GM12872 (cell line): ENCODE measurements around the gene ADISSP.

Source experiments
- TF ChIP-seq, protein P1 (sequence below): IDR thresholded peaks from 3 replicates; pipeline ENCODE4 v1.5.1; 2011; ENCODE audit warnings: low read depth, mild to moderate bottlenecking, low read length, moderate library complexity; ENCODE audit not compliant: insufficient read depth

ADISSP gene

DNA sequence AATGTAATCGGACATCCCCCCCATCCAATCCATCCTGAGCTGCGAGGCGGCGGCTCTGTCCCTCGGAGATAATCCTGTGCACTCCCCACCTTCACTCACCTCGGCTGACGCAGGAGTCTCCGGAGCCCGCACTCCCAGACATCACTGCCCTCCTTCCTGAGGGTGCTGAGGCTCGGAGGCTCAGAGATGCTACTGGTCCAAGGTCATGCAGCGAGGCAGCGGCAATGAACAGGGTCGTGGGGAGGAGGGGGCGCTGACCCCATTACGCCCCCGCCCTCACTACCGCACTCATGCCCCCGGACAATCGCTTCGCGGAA, 485 bp downstream of the ADISSP start:
- TF ChIP-seq, protein P1, sequence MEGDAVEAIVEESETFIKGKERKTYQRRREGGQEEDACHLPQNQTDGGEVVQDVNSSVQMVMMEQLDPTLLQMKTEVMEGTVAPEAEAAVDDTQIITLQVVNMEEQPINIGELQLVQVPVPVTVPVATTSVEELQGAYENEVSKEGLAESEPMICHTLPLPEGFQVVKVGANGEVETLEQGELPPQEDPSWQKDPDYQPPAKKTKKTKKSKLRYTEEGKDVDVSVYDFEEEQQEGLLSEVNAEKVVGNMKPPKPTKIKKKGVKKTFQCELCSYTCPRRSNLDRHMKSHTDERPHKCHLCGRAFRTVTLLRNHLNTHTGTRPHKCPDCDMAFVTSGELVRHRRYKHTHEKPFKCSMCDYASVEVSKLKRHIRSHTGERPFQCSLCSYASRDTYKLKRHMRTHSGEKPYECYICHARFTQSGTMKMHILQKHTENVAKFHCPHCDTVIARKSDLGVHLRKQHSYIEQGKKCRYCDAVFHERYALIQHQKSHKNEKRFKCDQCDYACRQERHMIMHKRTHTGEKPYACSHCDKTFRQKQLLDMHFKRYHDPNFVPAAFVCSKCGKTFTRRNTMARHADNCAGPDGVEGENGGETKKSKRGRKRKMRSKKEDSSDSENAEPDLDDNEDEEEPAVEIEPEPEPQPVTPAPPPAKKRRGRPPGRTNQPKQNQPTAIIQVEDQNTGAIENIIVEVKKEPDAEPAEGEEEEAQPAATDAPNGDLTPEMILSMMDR, result no peak

DNA sequence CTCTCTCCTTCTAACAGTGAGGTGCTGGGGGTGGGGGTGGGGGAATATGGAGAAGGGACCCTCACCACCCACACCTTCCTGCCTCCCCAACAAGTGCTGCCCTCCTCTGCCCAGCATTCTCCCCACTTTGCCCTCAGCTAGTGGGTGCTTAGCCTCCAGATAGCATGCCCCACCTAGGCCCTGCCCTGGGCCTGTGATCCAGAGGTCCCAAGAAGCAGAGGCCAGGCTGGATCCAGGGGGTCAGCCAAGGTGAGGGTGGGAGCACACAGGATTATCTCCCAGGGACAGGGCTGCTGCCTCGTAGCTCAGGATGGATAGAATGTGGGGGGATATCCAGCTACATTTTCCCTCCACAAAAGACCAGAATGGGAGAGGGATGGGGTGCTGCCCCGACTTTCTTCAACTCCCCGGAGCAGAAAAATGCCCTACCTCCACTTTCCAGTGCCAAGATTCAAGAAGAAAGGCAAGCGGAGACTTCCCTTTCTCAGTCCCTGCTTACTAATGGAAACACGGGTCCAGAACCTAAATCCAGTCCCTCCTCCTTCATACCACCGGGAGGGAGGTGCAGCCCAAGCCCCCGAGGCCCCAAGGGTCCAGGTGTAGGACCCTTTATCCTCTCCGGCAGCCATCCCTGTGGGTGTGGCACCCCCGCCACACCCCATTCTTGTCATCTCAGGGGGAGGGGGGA, 987 bp downstream of the ADISSP start:
- TF ChIP-seq, protein P1, result no peak

DNA sequence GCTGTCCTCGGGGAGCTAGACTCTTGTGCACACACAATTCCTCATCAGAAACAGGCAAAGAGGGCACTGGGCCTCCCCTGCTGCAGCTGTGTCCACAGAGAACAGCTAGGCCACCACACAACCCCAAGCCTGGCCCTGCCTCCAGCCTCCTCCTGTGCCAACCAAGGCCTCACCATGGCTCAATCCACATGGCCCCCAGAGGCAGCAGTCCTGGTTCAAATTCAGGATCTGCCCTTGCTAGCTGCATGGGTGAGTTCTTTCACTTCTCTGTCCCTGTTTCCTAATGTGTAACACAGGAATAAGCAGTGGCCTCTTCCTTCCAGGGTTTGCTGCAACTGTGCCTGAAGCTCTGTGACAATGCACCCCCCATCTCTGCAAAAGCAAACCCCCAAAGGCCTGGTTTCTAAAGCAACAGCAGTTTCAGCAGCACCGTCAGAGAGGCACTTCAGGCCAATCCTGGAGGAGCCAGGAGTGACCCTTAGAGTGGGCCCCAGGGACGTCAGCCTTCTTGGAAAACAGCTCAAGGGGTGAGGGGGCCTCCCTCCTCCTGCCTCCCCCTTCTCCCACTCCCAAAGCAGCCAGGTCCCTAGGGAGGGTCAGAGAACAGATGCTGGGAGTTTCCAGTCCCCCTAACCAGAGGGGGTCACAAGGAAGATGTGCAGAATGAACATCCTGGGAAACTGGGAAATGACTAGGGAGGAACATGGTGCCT, 2.2 kb downstream of the ADISSP start:
- TF ChIP-seq, protein P1, result no peak

DNA sequence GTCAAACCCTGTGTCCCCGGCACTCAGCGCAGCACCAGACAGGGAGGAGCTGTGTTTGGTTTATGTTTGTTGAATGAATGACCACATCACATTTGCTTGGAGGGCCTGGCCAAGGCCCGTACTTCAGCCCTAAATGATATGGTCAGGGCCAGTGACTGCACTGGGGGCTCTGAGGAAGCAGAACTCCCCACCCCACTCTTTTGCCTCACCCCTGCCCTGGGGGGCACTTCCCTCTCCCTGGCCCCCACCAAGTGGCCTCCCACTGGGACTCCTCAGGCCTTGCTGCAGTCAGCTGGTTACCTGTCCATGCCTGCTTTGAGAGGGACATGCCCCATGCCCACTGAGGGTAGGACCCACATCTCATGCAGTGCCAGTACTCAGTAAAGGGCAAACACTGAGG, 2.9 kb downstream of the ADISSP start:
- TF ChIP-seq, protein P1, result no peak

DNA sequence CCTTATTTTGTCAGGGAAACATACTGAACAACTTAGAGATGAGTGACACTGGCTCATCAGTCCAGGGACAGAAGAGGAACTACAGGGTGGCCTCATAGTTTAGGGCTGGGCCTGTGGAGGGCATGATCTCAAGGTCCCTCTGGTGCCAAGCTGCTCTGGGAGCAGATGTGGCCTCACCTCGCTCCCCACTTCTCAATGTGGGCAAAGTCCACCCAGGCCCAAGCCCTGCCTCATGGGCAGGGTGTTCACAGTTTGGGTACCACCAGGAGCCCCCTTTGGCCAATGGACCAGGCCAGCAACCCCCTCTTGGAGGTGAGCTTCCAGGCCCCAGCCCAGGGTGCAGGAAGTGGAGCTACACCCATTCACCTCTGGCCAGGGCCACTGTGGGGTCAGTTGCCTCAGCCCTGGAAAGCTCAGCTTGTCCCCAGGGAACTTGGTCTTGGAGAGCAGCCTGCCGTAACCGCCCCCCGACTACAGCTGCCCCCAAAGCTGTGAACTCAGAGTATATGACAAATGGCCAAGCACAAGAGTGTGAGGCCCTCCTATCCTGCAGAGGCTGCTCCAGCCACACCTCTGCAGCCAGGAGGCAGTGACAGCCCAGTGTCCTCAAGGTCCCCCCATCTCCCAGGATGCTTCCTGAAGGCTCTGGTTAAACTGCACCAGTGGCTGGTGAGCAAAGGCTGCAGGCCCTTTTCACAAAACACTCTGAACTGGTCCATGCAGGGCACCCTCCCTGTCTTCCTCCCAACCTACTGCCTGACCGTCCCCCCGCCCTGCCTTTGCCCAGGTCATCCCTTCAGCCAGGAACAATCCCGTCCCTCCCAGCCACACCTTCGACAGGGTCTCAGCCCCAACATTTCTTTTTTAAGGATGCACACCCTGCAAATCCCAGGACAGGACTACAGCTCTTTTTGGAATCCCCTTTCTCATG, 3.6 kb downstream of the ADISSP start:
- TF ChIP-seq, protein P1, result no peak

DNA sequence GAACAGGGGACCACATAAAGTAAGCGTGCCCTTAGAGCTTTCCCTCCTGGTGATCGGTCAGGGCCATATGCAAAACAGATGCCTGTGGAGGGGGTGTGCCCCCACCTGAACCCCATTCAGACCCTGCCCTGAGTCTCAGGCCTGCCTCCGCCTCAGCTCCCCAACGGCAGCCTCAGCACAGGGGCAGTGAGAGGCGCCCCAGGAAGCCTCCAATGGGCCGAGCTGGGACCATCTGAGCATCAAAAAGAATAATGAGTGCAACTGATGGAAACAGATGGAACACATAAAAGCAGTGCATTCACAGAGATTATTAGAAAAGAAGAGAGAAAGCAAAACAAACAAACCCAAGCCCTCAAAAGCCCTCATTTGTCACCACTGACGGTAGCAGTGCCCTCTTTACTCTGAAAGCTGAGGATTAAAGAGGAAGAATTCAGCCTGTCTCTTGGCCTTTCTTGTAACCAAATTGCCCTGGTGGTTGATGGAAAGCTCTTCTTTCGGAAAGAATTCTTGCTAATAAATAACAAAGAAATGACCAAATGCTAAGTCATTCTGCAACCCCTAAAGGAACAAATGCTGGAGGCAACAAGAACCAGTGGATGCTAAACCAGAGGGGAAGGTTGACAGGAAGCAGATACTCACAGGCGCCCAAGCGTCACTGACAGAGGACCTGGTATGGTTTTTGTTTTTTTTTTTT, 6.8 kb downstream of the ADISSP start:
- TF ChIP-seq, protein P1, result no peak
